ENCODE data around the gene RGS10.
"Not testable (repeated sequence)": the region's sequence is repeated elsewhere in the genome, so short reads cannot be mapped to it uniquely, and the experiment has no call there.

The RGS10 gene, protein sequence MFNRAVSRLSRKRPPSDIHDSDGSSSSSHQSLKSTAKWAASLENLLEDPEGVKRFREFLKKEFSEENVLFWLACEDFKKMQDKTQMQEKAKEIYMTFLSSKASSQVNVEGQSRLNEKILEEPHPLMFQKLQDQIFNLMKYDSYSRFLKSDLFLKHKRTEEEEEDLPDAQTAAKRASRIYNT

DNA sequence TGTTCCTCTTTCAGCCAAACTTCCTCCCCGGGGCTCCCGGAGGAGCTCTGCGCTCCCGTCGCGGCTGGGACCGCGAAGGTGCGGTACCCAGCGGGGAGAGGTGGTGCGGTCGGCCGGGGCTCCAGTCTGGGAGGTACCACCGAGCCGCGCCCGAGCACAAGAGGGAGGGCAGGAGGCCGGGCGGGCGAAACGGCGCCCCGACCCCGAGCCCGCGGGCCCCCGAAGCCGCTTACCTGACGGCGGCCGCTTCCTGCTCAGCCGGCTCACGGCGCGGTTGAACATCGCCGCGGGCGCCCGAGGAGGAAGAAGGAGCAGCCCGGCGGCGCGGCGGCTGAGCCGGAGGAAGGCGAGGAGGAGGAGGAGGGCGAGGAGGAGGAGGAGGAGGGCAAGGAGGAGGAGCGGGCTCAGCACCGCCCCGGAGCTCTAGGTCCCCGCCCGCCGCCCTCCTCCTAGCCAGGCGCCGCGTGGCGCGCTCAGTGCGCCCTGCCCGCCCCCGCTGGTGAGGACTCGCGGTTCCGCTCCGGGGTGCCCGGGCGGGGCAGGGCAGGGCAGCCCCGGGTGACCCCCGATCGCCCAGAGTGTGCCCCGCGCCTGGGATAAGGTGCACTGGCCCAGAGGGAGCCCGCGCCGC is at the start of gene RGS10:
Gene RGS10, minus strand, starts transcription at position 363 of the 631 bp plus-strand sequence. Its CDS starts 81 bp downstream, at position 282.
- DNase-seq, result peak; percentile 92
- Mint-ChIP-seq H3K27ac (peak within 1 kb of the TSS; percentile 92), H3K9me3 (no peaks in the 10 kb centered on the region), H3K27me3 (peaks cover 3% of the 10 kb centered on the region), H3K4me1 (ENCODE audit: low read depth) (peaks cover 50% of the 10 kb centered on the region), H3K4me3 (peak within 1 kb of the TSS; percentile 90), H3K36me3 (ENCODE audit: low read depth) (peaks cover 43% of the 10 kb centered on the region)

DNA sequence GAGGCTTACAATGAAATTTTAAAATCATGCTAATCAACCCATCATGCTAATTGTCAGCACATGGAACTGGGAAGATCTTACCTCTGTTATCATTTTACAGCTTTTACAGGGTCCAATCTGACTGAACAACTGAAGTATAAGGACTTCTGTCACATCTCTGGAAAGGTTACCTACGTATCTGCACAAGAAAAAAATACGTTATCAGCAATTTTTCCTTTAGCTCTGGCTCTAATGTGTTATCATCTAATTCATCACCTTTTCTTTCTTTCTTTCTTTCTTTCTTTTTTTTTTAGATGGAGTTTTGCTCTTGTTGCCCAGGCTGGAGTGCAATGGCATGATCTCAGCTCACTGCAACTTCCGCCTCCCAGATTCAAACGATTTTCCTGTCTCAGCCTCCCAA is 45.6 kb upstream of the RGS10 start:
- no peak overlapping the region for H3K4me3 Mint-ChIP-seq

DNA sequence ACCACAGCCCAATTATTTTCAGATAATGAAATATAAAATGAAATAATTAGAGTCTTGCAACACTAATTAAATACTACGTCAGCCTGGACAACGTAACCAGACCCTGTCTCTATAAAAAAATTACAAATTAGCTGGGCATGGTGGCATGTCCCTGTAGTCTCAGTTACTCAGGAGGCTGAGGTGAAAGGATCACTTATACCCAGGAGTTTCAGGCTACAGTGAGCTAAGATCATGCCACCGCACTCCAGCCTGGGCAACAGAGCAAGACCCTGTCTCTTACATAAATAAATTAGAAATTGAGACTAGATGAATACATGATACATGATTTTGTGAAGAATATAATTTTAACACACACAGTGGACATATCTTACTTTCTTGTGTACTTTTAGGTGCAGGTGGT is 35.8 kb upstream of the RGS10 start:
- Mint-ChIP-seq H3K9me3 (no peaks in the 10 kb centered on the region), H3K4me1 (ENCODE audit: low read depth) (peaks cover 36% of the 10 kb centered on the region), H3K27ac (no peak overlapping the region), H3K27me3 (no peaks in the 10 kb centered on the region), H3K4me3 (no peak overlapping the region), H3K36me3 (ENCODE audit: low read depth) (peaks cover 92% of the 10 kb centered on the region)
- no peak for DNase-seq

More for the DNA sequence above, 45.6 kb upstream of the RGS10 start:
- Mint-ChIP-seq H3K27me3 (no peaks in the 10 kb centered on the region), H3K36me3 (ENCODE audit: low read depth) (peaks cover 49% of the 10 kb centered on the region), H3K4me1 (ENCODE audit: low read depth) (peaks cover 36% of the 10 kb centered on the region), H3K27ac (no peak overlapping the region), H3K9me3 (no peaks in the 10 kb centered on the region)
- no peak for DNase-seq

DNA sequence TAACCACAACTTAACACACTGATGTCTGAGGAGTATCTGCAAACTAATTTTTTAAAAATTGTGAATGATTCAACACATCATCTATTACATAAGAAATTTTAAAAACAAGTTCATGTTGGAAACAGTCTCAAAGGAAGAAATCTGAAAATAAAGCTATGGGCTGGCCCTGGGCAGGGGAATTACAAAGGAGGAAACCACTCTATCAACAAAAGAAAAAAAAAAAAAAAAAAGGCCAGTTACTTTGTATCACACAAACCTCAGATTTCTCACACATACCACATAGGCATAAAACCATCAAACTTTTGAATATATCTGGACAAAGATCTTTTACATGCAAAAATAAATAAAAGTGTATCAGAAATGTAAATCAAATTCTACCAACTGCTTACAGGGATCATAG is 33.5 kb upstream of the RGS10 start:
- Mint-ChIP-seq H3K4me1 (ENCODE audit: low read depth) (peaks cover 29% of the 10 kb centered on the region), H3K36me3 (ENCODE audit: low read depth) (peaks cover 89% of the 10 kb centered on the region), H3K4me3 (no peak overlapping the region), H3K27ac (peak overlapping the region; percentile 12), H3K9me3 (no peaks in the 10 kb centered on the region), H3K27me3 (no peaks in the 10 kb centered on the region)
- no peak for DNase-seq

DNA sequence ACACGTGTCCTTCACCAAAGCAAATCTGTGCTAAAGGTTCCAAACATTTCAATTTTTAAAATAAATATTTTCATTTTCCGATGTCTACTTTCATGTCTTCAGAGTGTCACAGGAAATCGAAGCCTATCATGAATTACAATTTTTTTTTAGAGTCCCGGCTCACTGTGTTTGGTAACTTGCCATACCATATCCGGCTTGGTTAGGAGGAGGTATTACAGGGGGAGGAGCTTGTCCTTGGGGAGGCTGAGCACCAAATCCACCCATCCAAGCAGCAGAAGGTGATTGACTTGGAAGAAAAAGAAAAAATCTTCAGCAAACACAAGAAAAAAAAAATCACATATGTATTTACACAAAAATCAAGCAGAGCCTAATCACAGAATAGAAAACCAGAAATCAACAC is 33.0 kb upstream of the RGS10 start:
- Mint-ChIP-seq H3K27me3 (no peaks in the 10 kb centered on the region), H3K9me3 (no peaks in the 10 kb centered on the region), H3K36me3 (ENCODE audit: low read depth) (peaks cover 89% of the 10 kb centered on the region), H3K27ac (peak overlapping the region; percentile 74), H3K4me1 (ENCODE audit: low read depth) (peaks cover 29% of the 10 kb centered on the region), H3K4me3 (peak overlapping the region; percentile 3)
- no peak for DNase-seq

DNA sequence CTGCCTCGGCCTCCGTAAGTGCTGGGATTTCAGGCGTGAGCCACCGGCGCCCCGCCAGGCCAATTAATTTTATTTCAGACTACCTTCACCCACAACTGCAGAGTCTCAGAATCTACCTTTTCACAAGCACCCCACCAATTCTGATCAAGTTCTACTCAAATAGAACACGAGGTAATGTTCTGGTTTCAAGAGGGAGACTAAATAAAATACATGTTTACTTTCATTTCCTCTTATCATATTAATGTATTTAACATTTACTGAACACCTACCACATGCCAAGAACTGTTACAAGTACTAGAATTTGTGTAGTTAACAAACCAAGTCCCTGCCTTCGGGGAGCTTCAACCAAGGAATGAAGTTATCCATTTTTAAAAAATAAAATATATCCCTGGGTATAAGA is 25.5 kb upstream of the RGS10 start:
- Mint-ChIP-seq H3K27me3 (no peaks in the 10 kb centered on the region), H3K9me3 (no peaks in the 10 kb centered on the region), H3K4me3 (no peak overlapping the region), H3K27ac (no peak overlapping the region), H3K36me3 (ENCODE audit: low read depth) (peaks cover 14% of the 10 kb centered on the region), H3K4me1 (ENCODE audit: low read depth) (no peaks in the 10 kb centered on the region)
- DNase-seq, result no peak

DNA sequence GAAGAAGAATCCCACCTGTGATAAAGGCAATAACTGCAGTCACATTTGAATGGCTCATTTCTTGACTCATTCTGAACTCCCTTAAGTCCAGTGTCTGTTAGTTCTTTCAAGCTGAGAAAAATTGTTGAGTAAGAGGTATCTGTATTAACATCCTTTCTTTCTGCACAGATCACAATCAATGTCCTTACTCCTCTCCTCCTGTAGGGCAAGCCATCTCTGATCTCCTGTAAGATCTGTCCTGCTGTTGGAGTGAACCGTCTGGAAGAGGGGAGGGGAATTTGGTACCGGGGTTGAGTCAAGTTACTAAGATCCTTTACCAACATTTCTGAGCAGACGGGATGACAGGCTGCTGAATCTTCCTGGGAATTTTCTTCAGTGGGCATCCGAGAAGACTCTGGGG is 19.6 kb upstream of the RGS10 start:
- H3K4me3 Mint-ChIP-seq, result no peak overlapping the region
- H3K9me3 Mint-ChIP-seq, result no peaks in the 10 kb centered on the region
- no peaks in the 10 kb centered on the region for H3K36me3 Mint-ChIP-seq (ENCODE audit: low read depth)
- H3K27ac Mint-ChIP-seq, result no peak overlapping the region
- H3K4me1 Mint-ChIP-seq (ENCODE audit: low read depth), result no peaks in the 10 kb centered on the region
- H3K27me3 Mint-ChIP-seq, result no peaks in the 10 kb centered on the region
- no peak for DNase-seq

DNA sequence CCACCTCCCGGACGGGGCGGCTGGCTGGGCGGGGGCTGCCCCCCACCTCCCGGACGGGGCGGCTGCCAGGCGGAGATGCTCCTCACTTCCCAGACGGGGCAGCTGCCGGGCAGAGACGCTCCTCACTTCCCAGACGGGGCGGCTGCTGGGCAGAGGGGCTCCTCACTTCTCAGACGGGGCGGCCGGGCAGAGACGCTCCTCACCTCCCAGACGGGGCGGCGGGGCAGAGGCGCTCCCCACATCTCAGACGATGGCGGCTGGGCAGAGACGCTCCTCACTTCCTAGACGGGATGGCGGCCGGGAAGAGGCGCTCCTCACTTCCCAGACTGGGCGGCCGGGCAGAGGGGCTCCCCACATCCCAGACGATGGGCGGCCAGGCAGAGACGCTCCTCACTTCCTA is 17.0 kb upstream of the RGS10 start:
- not testable (repeated sequence) for DNase-seq; H3K27ac Mint-ChIP-seq; H3K36me3 Mint-ChIP-seq (ENCODE audit: low read depth); H3K4me3 Mint-ChIP-seq; H3K27me3 Mint-ChIP-seq; H3K4me1 Mint-ChIP-seq (ENCODE audit: low read depth); H3K9me3 Mint-ChIP-seq

DNA sequence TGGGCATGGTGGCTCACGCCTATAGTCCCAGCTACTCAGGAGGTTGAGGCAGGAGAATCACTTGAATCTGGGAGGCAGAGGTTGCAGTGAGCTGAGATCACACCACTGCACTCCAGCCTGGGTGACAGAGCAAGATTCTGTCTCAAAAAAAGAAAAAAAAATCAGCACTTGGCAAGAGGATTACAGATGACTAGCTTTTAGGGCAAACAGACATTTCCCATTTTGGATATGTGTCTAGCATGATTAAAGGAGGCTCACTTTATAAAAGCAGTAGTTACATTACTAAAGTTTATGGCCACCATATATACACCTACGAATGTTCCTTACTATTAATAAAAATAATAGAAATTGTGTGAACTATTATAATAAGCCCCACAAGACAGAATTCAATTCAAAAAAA is 13.6 kb upstream of the RGS10 start:
- H3K4me3 Mint-ChIP-seq; H3K4me1 Mint-ChIP-seq (ENCODE audit: low read depth); H3K27ac Mint-ChIP-seq; H3K27me3 Mint-ChIP-seq; DNase-seq; H3K9me3 Mint-ChIP-seq; H3K36me3 Mint-ChIP-seq (ENCODE audit: low read depth): not testable (repeated sequence)

DNA sequence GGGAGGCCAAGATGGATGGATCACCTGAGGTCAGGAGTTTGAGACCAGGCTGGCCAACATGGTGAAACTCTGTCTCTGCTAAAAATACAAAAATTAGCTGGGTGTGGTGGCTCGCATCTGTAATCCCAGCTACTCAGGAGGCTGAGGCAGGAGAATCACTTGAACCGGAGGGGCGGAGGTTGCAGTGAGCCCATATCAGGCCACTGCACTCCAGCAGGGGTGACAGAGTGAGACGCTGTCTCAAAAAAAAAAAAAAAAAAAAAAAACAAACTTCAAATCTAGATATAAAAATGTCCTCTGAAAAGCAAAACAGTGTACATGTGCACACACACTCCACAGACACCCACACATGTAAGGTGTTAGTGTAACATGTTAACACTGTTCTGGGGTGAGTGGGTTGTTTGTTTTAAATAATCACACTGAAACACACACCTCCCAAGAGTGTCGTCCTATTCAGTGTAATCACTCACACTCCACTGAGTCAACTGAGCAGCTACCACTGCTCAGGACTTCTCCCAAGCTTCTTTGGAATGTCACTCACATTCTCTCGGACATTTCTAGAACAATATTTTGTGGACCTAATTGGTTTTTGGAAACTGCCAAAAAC is 12.8 kb upstream of the RGS10 start:
- Mint-ChIP-seq H3K36me3 (ENCODE audit: low read depth) (no peaks in the 10 kb centered on the region), H3K27ac (no peak overlapping the region), H3K4me1 (ENCODE audit: low read depth) (no peaks in the 10 kb centered on the region), H3K9me3 (no peaks in the 10 kb centered on the region), H3K4me3 (no peak overlapping the region), H3K27me3 (no peaks in the 10 kb centered on the region)
- DNase-seq, result no peak

DNA sequence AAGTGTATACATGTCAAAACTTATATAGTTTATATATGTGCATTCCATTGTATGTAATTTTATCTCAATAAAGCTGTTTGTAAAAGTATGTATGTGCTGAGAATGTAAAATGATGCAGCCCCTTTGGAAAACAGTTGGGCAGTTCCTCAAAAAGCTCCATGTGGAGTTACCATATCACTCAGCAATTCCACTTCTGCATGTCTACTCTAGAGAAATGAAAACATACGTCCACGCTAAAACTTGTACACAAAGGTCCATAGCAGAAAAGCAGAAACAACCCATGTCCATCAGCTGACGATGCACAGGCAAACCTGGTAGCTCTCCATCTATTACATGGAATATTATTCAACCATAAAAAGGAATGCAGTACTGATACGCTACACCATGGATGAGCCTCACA is 8.3 kb upstream of the RGS10 start:
- peaks cover 3% of the 10 kb centered on the region for H3K27me3 Mint-ChIP-seq
- no peaks in the 10 kb centered on the region for H3K9me3 Mint-ChIP-seq
- H3K27ac Mint-ChIP-seq, result no peak overlapping the region

DNA sequence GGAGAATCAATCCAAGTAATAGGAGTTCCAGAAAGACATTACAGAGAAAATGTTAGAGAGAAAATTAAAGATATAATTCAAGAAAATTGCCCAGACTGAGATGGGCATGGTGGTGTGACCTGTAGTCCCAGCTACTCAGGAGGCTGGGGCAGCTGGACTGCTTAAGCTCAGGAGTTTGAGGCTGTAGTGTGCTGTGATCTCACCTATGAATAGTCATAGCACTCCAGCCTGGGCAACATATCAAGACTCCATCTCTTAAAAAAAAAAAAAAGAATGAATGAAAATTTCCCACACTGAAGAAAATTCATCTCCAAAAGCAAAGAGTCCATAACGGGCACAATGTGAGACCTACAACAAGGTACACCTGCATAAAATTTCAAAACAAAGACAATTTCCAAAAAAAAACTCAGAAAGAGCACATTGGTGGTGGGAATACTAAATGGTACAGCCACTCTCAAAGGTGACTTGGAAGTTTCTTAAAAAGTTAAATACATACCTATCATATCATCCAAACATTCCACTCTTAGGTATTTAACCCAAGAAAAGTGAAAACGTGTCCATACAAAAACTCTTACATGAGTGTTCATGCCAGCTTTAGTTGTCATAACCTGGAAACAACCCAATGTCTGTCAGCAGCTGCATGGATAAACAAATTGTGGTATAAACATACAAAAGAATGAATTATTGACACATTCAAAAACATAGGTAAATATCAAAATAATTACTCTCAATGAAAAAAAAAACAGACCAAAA is 6.9 kb upstream of the RGS10 start:
- H3K27ac Mint-ChIP-seq, result no peak overlapping the region
- DNase-seq, result no peak
- no peaks in the 10 kb centered on the region for H3K36me3 Mint-ChIP-seq (ENCODE audit: low read depth)
- H3K9me3 Mint-ChIP-seq, result no peaks in the 10 kb centered on the region
- H3K27me3 Mint-ChIP-seq, result peaks cover 3% of the 10 kb centered on the region
- peaks cover under 1% of the 10 kb centered on the region for H3K4me1 Mint-ChIP-seq (ENCODE audit: low read depth)
- H3K4me3 Mint-ChIP-seq, result no peak overlapping the region

More for the DNA sequence above, 8.3 kb upstream of the RGS10 start:
- no peaks in the 10 kb centered on the region for H3K36me3 Mint-ChIP-seq (ENCODE audit: low read depth)
- no peaks in the 10 kb centered on the region for H3K4me1 Mint-ChIP-seq (ENCODE audit: low read depth)
- no peak overlapping the region for H3K4me3 Mint-ChIP-seq
- no peak for DNase-seq

DNA sequence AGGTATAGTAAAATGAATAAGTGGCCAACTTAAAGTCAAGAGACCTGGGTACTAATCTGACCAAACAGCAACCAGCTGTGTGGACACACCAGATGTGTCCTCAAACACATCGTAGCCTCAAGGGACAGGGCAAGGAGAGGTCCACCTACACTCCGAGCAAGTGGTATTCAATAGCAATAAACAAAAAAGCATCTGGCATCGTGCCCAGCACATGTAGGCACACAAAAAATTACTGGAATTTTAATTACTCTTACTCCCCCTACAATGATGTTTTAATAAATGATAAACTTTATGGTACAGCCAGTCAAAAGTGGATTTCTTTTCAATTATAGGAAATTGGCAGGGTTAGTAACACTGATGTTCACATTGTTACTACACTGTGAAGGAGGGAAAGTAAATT is 3.5 kb upstream of the RGS10 start:
- H3K9me3 Mint-ChIP-seq, result no peaks in the 10 kb centered on the region
- peaks cover 10% of the 10 kb centered on the region for H3K36me3 Mint-ChIP-seq (ENCODE audit: low read depth)
- no peak overlapping the region for H3K4me3 Mint-ChIP-seq
- H3K27ac Mint-ChIP-seq, result no peak overlapping the region
- no peak for DNase-seq
- peaks cover 16% of the 10 kb centered on the region for H3K4me1 Mint-ChIP-seq (ENCODE audit: low read depth)
- peaks cover 3% of the 10 kb centered on the region for H3K27me3 Mint-ChIP-seq

DNA sequence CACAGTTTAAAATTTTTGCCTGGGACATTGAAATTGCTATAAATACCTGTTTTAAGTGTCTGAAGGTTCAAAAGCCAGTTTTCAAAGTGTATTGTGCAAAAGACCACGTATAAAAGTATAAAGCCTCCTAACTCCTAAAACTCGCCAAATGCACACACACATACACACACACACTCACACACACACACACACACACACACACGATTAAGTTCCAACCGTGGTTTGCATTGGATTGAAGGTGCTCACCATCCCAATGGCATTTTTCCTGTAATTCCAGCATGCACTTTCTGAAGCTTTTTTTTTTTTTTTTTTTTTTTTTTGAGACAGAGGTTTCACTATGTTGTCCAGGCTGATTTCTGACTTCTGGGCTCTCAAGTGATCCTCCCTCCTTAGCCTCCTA is 2.8 kb upstream of the RGS10 start:
- no peak overlapping the region for H3K4me3 Mint-ChIP-seq
- peaks cover 22% of the 10 kb centered on the region for H3K4me1 Mint-ChIP-seq (ENCODE audit: low read depth)
- H3K27me3 Mint-ChIP-seq, result peaks cover 3% of the 10 kb centered on the region
- DNase-seq, result no peak
- no peak overlapping the region for H3K27ac Mint-ChIP-seq
- H3K9me3 Mint-ChIP-seq, result no peaks in the 10 kb centered on the region
- H3K36me3 Mint-ChIP-seq (ENCODE audit: low read depth), result peaks cover 17% of the 10 kb centered on the region

Measured in activated T-cell treated with anti-CD3 and anti-CD28 coated beads, Interleukin-2, amount 50 U/mL, for 24 hours (primary cell).